ENCODE data around the gene PSKH1.

- TF ChIP-seq CTCF (IDR thresholded peaks at IDR 0.05): no peak
- no peak for TF ChIP-seq POLR2A (IDR thresholded peaks at IDR 0.05)
Measured at GRCh38 chr16:67950335-67950843, 57.3 kb downstream of the PSKH1 start.

Data from Peyer's patch (tissue), 4 donors.